Heart right ventricle (tissue), 16 donors: ENCODE results near the gene PTEN. TPM values are rescaled to one million over a fixed set of nuclear protein-coding genes. Genes with fewer than 3 reads are reported as not detected.

ENCODE experiments used
- ATAC-seq, 8 donors: fragments of 200-7000 bp; cut with Tn5 transposase; one replicate each; pipeline ENCODE4 v1.9.1; 2020; ENCODE audit warnings: mild to moderate bottlenecking in 8 of 8, moderate library complexity in 8 of 8, moderate number of reproducible peaks in 1 of 8
- DNase-seq, 2 donors: peaks; one replicate each; pipeline ENCODE4 v3.0.0-alpha.2; 2020
- H3K27ac ChIP-seq, 10 donors: fragments of 200-600 bp; sonication (generic) in 2 of 10; one replicate each; pipeline versions ENCODE4 v1.5.0 to v1.8.0; 2020 to 2022; ENCODE audit warnings: mild to moderate bottlenecking in 3 of 10
- H3K27me3 ChIP-seq, 7 donors: fragments of 200-600 bp; one replicate each; pipeline ENCODE4 v1.8.0; 2021 to 2022; ENCODE audit warnings: mild to moderate bottlenecking in 2 of 7
- H3K36me3 ChIP-seq, 9 donors: fragments of 200-600 bp; sonication (generic) in 1 of 9; one replicate each; pipeline versions ENCODE4 v1.5.0 to v1.8.0; 2020 to 2022; ENCODE audit warnings: mild to moderate bottlenecking in 2 of 9
- H3K4me1 ChIP-seq, 9 donors: fragments of 200-600 bp; sonication (generic) in 1 of 9; one replicate each; pipeline versions ENCODE4 v1.5.0 to v1.8.0; 2020 to 2022; ENCODE audit warnings: mild to moderate bottlenecking in 4 of 9
- H3K4me3 ChIP-seq, 10 donors: fragments of 200-600 bp; sonication (generic) in 2 of 10; one replicate each; pipeline versions ENCODE4 v1.5.0 to v1.8.0; 2020 to 2022; ENCODE audit warnings: mild to moderate bottlenecking in 7 of 10, moderate library complexity in 2 of 10
- H3K9me3 ChIP-seq, 11 donors: fragments of 200-600 bp in 10 of 11; sonication (generic) in 2 of 11; one replicate each; pipeline versions ENCODE4 v1.5.0 to v1.8.0; 2013 to 2022; ENCODE audit warnings: mild to moderate bottlenecking in 2 of 11, control low read depth in 1 of 11, moderate library complexity in 1 of 11
- WGBS, 2 donors: extraction: QIAGEN DNeasy Blood & Tissue Kit; methylation state at CpG; one replicate each; pipeline ENCODE4 v1.1.7; 2013; ENCODE audit warnings: inconsistent platforms in 1 of 2; 5-methylcytosine and 5-hydroxymethylcytosine counted together
- intact Hi-C, 10 donors: fragments of 100-400 bp; cut with DNase I; formaldehyde crosslinking; loops; one replicate each; pipeline versions ENCODE4 v1.11.1 to v1.14.2; 2022
- polyA plus RNA-seq, 2 donors: library from polyadenylated mRNA; stranded (reverse); fragments of 200-250 nt; gene quantifications; one replicate each; pipeline ENCODE4 v1.2.3, GENCODE V29; 2013
- total RNA-seq, 10 donors: library from RNA; stranded (reverse); fragmentation: NEBNext Ultra II Directional in 3 of 10; extraction: Animal tissue kit (Norgen Biotek cat#: 25700) in 3 of 10; gene quantifications; one replicate each; pipeline versions ENCODE4 v1.2.1 to v1.2.4, GENCODE V29; 2021 to 2023
- TF ChIP-seq, protein P1 (sequence below), 9 donors: fragments of 200-600 bp; sonication (generic) in 2 of 9; IDR thresholded peaks; one replicate each; pipeline versions ENCODE4 v1.5.0 to v1.8.0; 2021 to 2022; ENCODE audit warnings: antibody characterized with exemption in 9 of 9, mild to moderate bottlenecking in 5 of 9, moderate library complexity in 1 of 9
- donor health status: Arrhythmogenic right ventricular cardiomyopathy.
- donor health status: ischemic (EF 13 %, LVEDD 7.1; RV severe dilation, severe dysfunction).
- donor health status: healthy with polysubstance abuse.
- donor health status: DM: no; HTN: yes; CAD: no.
- donor health status: DM: no; HTN: no; CAD: no.
- donor health status: ischemic (EF 25% LVEDD 6.9; RV normal size, moderate dysfunction).
- donor health status: ischemic (EF 25% LVEDD 5.7; RV mildly dilated, moderate dysfunction).
- donor health status: healthy.
- donor health status: DM: yes; HTN: yes; CAD: no.
- donor health status: Ischemic cardiomyopathy.
- donor health status: ischemic (EF 35%, LVEDD 5.7; RV mildly dilated, moderate dysfunction).
- donor health status: nonischemic (EF 11% LVEDD 7.7; RV severe dilation, severe dysfunction).
- donor health status: DM: yes; HTN: yes; CAD: no.
- donor health status: PGD.
- donor health status: ischemic (EF 29% LVEDD 5.4; RV normal size, mild dysfunction).
- donor health status: nonischemic (EF 23%, LVEDD 6.1; RV moderate dilation, normal function).

PTEN gene
- total and polyA plus RNA-seq, 12 donors: 21.8 to 89.9 (median 54.9) TPM

DNA sequence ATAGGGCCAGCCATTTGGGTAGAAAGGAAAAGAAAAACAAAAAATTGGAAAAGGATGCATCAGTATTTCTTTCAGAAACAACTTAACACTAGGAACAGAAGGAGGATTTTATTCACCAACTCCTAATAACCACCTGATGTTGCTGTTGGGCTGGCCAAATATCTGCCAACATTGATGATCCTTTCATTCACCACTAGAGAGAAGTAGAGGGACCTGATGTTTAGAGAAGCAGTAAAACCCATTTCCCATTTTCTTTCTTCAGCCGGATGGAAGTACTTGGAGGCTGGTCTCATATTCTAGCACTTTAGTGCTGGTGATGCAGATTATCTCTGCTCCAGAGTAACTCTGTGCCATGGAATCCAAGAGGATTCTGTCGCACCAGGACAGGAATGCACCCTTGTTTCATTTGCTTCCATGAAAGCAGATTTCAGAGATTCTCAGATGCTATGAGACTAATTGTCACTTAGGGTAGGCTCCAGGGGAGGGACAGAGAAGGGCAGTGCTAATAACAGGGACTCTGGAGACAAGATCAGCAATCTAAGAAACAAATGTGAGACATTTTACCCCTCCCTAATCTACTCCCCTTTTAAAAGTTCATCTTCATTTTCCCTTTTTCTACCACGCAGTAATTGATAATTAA, 3.1 kb upstream of the PTEN start:
- ATAC-seq: no peak
- H3K36me3 ChIP-seq: no peaks in the 10 kb centered on the region
- no peaks in the 10 kb centered on the region for H3K27me3 ChIP-seq
- intact Hi-C loops: loop anchor here in 9 of 10 donors (1.0 to 10.0 kb wide), 17 partner anchors 95 to 692 kb away; no protein-coding TSS in a partner anchor
- H3K9me3 ChIP-seq: peaks cover 0 to 5% (median 0%) of the 10 kb centered on the region in 11 donors
- H3K4me3 ChIP-seq: no peak overlapping the region
- DNase-seq: peak in 1 of 2 donors; percentile 18
- H3K27ac ChIP-seq: peak overlapping the region in 6 of 10 donors; percentile 20 to 99 (median 94)
- H3K4me1 ChIP-seq: peaks cover 0 to 20% (median 16%) of the 10 kb centered on the region in 9 donors
- TF ChIP-seq, protein P1, sequence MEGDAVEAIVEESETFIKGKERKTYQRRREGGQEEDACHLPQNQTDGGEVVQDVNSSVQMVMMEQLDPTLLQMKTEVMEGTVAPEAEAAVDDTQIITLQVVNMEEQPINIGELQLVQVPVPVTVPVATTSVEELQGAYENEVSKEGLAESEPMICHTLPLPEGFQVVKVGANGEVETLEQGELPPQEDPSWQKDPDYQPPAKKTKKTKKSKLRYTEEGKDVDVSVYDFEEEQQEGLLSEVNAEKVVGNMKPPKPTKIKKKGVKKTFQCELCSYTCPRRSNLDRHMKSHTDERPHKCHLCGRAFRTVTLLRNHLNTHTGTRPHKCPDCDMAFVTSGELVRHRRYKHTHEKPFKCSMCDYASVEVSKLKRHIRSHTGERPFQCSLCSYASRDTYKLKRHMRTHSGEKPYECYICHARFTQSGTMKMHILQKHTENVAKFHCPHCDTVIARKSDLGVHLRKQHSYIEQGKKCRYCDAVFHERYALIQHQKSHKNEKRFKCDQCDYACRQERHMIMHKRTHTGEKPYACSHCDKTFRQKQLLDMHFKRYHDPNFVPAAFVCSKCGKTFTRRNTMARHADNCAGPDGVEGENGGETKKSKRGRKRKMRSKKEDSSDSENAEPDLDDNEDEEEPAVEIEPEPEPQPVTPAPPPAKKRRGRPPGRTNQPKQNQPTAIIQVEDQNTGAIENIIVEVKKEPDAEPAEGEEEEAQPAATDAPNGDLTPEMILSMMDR (IDR thresholded peaks at IDR 0.05): peak; percentile 17 to 69 (median 52)
- 27 to 33% methylated on average over 3 of the region's 3 CpGs for WGBS, 2 donors

DNA sequence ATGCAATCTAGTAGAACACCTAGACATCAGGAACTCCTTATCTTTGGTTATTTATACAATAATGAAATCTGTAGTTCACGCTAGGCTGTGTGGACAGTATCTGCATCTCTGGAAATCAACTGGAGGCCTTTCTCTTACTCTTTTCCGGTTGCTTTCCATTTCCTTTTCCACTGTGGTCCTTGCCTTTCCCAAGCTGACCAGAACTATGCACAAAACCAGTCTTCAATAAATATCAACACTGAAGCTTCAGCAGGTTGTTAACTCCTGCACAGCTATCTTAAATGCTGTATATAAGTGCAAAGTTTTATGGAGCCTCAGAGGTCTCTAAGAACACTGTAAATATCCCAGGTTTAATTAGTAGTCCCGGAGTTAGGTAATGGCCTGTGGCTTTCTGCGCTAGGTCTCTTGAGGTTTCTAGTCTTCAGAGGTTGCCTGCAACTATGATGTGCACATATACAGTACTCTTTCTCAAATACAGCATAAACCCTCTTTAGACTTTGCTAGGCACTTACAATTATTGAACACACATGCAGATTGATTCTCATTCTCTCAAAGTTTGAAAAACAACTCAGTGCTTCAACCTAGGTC, 2.5 kb upstream of the PTEN start:
- Histone ChIP-seq H3K27me3 (no peaks in the 10 kb centered on the region), H3K9me3 (no peaks in the 10 kb centered on the region), H3K36me3 (no peaks in the 10 kb centered on the region), H3K27ac (peak overlapping the region; percentile 91 to 99 (median 98)), H3K4me1 (peaks cover 0 to 20% (median 16%) of the 10 kb centered on the region in 9 donors), H3K4me3 (peak overlapping the region in 7 of 10 donors; percentile 77 to 90 (median 85))
- ATAC-seq: no peak
- no peak for DNase-seq
- WGBS, 2 donors: 64 to 65% methylated on average over 4 of the region's 4 CpGs
- intact Hi-C loops: loop anchor here in 9 of 10 donors (1.0 to 10.0 kb wide), 17 partner anchors 94 to 691 kb away; no protein-coding TSS in a partner anchor
- TF ChIP-seq, protein P1 (IDR thresholded peaks at IDR 0.05): no peak

DNA sequence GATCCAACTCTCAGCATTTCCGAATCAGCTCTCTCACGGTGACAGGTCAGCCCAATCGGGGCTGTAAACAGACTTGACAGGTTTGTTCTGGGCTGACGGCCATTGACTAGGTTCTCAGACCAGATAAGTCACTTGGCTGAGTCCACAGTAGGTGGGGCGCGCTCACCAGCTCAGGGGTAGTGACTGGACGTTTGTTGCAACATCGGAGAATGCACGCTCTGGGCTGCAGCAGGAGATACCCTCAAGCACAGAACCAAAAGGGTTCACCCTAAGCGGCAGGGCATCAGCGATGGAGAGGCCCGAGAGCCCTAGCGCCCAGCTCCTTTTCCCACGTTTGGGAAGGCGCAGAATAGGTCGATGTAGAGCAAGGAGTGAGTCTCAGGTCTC, 1.9 kb upstream of the PTEN start:
- peaks cover 0 to 20% (median 16%) of the 10 kb centered on the region in 9 donors for H3K4me1 ChIP-seq
- ATAC-seq (peak; percentile 8 to 83 (median 62)), DNase-seq (peak; percentile 79 to 80)
- peak overlapping the region; percentile 77 to 90 (median 85) for H3K4me3 ChIP-seq
- no peaks in the 10 kb centered on the region for H3K36me3 ChIP-seq
- WGBS, 2 donors: 1 to 6% methylated on average over 16 of the region's 16 CpGs
- TF ChIP-seq, protein P1 (IDR thresholded peaks at IDR 0.05): peak in 5 of 9 donors; percentile 7 to 43 (median 23)
- no peaks in the 10 kb centered on the region for H3K27me3 ChIP-seq
- intact Hi-C loops: loop anchor here in 9 of 10 donors (2.0 to 10.0 kb wide), 16 partner anchors 93 to 691 kb away; no protein-coding TSS in a partner anchor
- no peaks in the 10 kb centered on the region for H3K9me3 ChIP-seq
- H3K27ac ChIP-seq: peak overlapping the region; percentile 91 to 99 (median 98)

DNA sequence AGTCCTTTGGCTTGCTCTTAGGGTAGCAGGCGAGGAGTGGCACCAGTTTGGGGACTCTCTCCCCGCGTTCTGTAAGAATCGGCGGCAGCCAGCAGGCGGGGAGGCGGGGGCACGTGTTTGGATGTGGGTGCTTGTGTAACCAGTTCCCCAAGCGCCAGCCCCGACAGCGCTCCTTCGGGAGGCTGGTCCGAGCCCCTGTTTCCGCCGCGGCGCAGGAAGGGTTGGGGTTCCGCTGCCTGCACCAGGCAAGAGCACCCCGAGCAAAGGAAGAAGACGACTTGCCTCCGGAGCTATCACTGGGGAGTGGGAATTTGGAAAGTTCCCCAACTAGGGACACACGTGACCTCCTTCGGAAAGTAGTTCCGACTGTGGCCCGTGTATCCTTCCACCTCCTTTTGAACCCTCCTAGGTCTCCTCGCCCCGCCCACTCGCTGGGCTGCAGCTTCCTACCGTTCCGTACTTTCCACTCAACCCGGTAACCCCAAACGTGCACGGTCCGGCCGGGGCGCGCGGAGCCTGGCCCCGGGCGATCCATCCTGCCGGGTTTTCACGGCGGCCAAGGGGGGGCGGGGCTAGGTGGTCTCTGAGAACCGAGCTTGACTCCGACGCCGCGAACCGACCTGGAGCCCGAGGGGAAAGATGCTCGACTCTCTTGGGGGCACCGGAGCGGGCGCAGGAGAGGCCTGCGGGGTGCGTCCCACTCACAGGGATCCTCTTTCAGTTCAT, 1.3 kb upstream of the PTEN start:
- Histone ChIP-seq H3K36me3 (no peaks in the 10 kb centered on the region), H3K4me1 (peaks cover 0 to 20% (median 16%) of the 10 kb centered on the region in 9 donors), H3K27ac (peak overlapping the region; percentile 91 to 99 (median 98)), H3K4me3 (peak overlapping the region; percentile 77 to 90 (median 85)), H3K9me3 (no peaks in the 10 kb centered on the region), H3K27me3 (no peaks in the 10 kb centered on the region)
- intact Hi-C loops: loop anchor here in 9 of 10 donors (2.0 to 10.0 kb wide), 17 partner anchors 93 to 690 kb away; no protein-coding TSS in a partner anchor
- TF ChIP-seq, protein P1 (IDR thresholded peaks at IDR 0.05): peak in 2 of 9 donors; percentile 7 to 20
- peak; percentile 86 to 95 (median 92) for ATAC-seq
- 0% methylated on average over 57 of the region's 57 CpGs for WGBS, 2 donors
- DNase-seq: peak; percentile 96 to 97
